Pancreas (tissue), 10 donors: ENCODE measurements around the gene VILL. TPM values are rescaled to one million over a fixed set of nuclear protein-coding genes. Genes with fewer than 3 reads are reported as not detected.
"Not testable (repeated sequence)": the region's sequence is repeated elsewhere in the genome, so short reads cannot be mapped to it uniquely, and the experiment has no call there.

Experiments
- ATAC-seq, 4 donors: fragments of 200-7000 bp; cut with Tn5 transposase; one replicate each; pipeline versions ENCODE4 v1.8.0 to v1.9.1; 2020; ENCODE audit warnings: mild to moderate bottlenecking in 4 of 4, moderate library complexity in 4 of 4
- DNase-seq, 6 donors: peaks; one replicate each; pipeline ENCODE4 v3.0.0-alpha.2; 2020
- FAIRE-seq: peaks from 2 replicates; lab custom pipeline; 2012; peaks lifted over from hg19 to GRCh38; lab: Jason Lieb, UNC
- H3K27ac ChIP-seq, 4 donors: fragments of 200-600 bp; sonication (generic); 1 replicate in 3 of 4; 2 replicates in 1 of 4; pipeline versions ENCODE4 v1.5.0 to v1.8.0; 2020
- H3K27me3 ChIP-seq, 4 donors: fragments of 200-600 bp; one replicate each; pipeline ENCODE4 v1.8.0; 2021
- H3K36me3 ChIP-seq, 3 donors: fragments of 200-600 bp; sonication (generic) in 1 of 3; one replicate each; pipeline versions ENCODE4 v1.5.0 to v1.8.0; 2020 to 2021
- H3K4me1 ChIP-seq, 3 donors: fragments of 200-600 bp; one replicate each; pipeline ENCODE4 v1.8.0; 2021
- H3K4me3 ChIP-seq, 4 donors: fragments of 200-600 bp; sonication (generic) in 2 of 4; one replicate each; pipeline versions ENCODE4 v1.5.0 to v1.8.0; 2020 to 2021
- H3K9me3 ChIP-seq, 4 donors: fragments of 200-600 bp; one replicate each; pipeline ENCODE4 v1.8.0; 2021
- WGBS, 2 donors: extraction: QIAGEN DNeasy Blood & Tissue Kit; methylation state at CpG; one replicate each; pipeline ENCODE4 v1.1.7; 2013; 5-methylcytosine and 5-hydroxymethylcytosine counted together
- intact Hi-C, 3 donors: fragments of 100-400 bp; cut with DNase I; formaldehyde crosslinking; loops; one replicate each; pipeline versions ENCODE4 v1.11.1 to v1.14.2; 2022
- microRNA-seq, 2 donors: library from miRNA; unstranded; fragments of <30 nt; microRNA quantifications; one replicate each; pipeline versions ENCODE4 to v1.1.0, GENCODE V29; 2019 to 2020
- polyA plus RNA-seq, 2 donors: library from polyadenylated mRNA; stranded (reverse); fragments of 200-250 nt; gene quantifications; one replicate each; pipeline ENCODE4 v1.2.3, GENCODE V29; 2013
- total RNA-seq, 6 donors: library from RNA; stranded (reverse); fragmentation: NEBNext Ultra II Directional in 4 of 6; extraction: Animal tissue kit (Norgen Biotek cat#: 25700) in 4 of 6; gene quantifications; one replicate each; pipeline versions ENCODE4 v1.2.1 to v1.2.4, GENCODE V29; 2021 to 2023
- TF ChIP-seq, protein P1 (sequence below), 4 donors: fragments of 200-600 bp; sonication (generic) in 3 of 4; IDR thresholded peaks; one replicate each; pipeline versions ENCODE4 v1.5.0 to v1.8.0; 2021; ENCODE audit warnings: antibody characterized with exemption in 4 of 4
- donor health status: healthy with polysubstance abuse.
- donor health status: DM: no; HTN: no; CAD: no; lungs with moderate emphysema.
- donor health status: DM: no; HTN: no; CAD: no.
- donor health status: control.
- donor health status: control.
- donor health status: Bipolar disorder and iron deficiency.
- donor health status: DM: yes; HTN: yes; CAD: no.
- donor health status: DM: no; HTN: no; CAD: no.
- donor health status: DM: no; HTN: no; CAD: no.
- donor health status: DM: yes; HTN: yes; CAD: no.

VILL gene
- total and polyA plus RNA-seq, 8 donors: 1.2 to 7.0 (median 3.8) TPM

DNA sequence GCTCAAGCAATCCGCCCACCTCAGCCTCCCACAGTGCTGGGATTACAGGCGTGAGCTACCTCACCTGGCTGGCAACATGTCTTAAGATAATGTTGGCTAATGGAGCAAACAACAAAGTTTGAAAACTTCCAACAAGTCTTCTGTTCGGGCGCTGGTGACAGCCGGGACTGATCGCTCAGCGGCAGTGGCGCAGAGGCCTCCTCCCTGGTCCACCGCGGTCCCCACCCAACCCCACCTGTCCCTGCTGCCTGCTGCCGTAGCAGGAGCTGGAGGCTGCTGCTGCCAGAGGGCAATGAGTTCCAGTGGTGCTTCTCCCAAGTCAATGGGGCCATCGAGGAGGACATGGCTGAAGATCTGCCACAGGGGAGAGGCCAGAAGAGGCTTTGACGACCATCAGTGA, 60.5 kb downstream of the VILL start:
- H3K27me3 ChIP-seq: no peaks in the 10 kb centered on the region
- no peaks in the 10 kb centered on the region for H3K36me3 ChIP-seq
- FAIRE-seq (no peak), ATAC-seq (no peak), DNase-seq (no peak)
- H3K4me3 ChIP-seq: no peak overlapping the region
- H3K9me3 ChIP-seq: no peaks in the 10 kb centered on the region
- intact Hi-C loops: no loop called here
- no peak overlapping the region for H3K27ac ChIP-seq
- H3K4me1 ChIP-seq: no peaks in the 10 kb centered on the region
- 89 to 90% methylated on average over 13 of the region's 13 CpGs for WGBS, 2 donors
- TF ChIP-seq, protein P1, sequence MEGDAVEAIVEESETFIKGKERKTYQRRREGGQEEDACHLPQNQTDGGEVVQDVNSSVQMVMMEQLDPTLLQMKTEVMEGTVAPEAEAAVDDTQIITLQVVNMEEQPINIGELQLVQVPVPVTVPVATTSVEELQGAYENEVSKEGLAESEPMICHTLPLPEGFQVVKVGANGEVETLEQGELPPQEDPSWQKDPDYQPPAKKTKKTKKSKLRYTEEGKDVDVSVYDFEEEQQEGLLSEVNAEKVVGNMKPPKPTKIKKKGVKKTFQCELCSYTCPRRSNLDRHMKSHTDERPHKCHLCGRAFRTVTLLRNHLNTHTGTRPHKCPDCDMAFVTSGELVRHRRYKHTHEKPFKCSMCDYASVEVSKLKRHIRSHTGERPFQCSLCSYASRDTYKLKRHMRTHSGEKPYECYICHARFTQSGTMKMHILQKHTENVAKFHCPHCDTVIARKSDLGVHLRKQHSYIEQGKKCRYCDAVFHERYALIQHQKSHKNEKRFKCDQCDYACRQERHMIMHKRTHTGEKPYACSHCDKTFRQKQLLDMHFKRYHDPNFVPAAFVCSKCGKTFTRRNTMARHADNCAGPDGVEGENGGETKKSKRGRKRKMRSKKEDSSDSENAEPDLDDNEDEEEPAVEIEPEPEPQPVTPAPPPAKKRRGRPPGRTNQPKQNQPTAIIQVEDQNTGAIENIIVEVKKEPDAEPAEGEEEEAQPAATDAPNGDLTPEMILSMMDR (IDR thresholded peaks at IDR 0.05): no peak

DNA sequence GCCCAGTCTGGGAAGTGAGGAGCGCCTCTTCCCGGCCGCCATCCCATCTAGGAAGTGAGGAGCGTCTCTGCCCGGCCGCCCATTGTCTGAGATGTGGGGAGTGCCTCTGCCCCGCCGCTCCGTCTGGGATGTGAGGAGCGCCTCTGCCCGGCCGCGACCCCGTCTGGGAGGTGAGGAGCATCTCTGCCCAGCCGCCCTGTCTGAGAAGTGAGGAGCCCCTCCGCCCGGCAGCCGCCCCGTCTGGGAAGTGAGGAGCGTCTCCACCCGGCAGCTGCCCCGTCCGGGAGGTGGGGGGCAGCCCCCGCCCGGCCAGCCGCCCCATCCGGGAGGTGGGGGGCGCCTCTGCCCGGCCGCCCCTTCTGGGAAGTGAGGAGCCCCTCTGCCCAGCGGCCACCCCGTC, 62.7 kb downstream of the VILL start:
- H3K27me3 ChIP-seq, H3K9me3 ChIP-seq, DNase-seq, H3K27ac ChIP-seq, H3K4me3 ChIP-seq, intact Hi-C loops, H3K4me1 ChIP-seq, FAIRE-seq, ATAC-seq, H3K36me3 ChIP-seq: not testable (repeated sequence)
- 85 to 93% methylated on average over 4 to 22 of the region's 32 CpGs for WGBS, 2 donors

DNA sequence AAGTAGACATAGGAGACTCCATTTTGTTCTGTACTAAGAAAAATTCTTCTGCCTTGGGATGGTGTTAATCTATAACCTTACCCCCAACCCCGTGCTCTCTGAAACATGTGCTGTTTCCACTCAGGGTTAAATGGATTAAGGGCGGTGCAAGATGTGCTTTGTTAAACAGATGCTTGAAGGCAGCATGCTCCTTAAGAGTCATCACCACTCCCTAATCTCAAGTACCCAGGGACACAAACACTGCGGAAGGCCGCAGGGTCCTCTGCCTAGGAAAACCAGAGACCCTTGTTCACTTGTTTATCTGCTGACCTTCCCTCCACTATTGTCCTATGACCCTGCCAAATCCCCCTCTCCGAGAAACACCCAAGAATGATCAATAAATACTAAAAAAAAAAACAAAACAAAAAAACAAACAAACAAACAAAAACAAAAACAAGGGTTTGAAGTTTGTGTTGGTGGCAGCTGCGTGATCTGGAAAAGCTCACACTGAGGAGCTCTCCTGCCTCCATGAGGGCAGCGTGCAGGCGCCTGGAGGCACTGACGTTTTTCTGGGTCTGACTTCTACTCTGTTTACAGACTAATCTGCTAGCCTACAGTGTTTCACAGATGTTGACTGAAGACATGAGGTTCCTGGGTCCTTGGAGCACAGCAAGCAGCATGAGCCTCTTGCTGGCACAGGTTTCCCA, 63.4 kb downstream of the VILL start:
- H3K27me3 ChIP-seq, H3K9me3 ChIP-seq, FAIRE-seq, intact Hi-C loops, ATAC-seq, DNase-seq, H3K27ac ChIP-seq, H3K4me1 ChIP-seq, H3K36me3 ChIP-seq, H3K4me3 ChIP-seq: not testable (repeated sequence)
- 69 to 78% methylated on average over 7 of the region's 9 CpGs for WGBS, 2 donors

DNA sequence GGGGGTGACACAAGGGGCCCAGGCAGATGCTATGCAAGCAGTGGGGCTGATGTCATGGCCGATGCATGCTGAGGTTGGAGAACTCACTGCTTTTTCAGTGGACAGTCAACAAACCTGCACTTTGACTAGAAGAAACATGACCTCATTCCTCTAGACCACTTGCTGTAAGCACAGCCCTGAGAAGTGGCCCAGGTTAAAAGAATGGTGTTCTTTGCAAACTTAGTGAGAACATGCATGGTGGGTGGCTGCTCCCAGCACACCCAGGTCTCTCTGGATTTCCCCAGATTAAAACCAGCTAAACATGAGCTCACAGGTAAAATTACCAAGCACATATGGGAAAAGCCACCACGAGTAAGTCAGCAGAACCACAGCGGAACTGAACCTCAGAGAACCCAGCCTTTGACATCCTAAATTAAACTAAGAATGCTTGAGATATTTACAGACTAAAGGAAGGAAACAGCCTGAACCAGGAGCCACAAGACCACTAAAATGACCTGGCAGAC, 64.0 kb downstream of the VILL start:
- Histone ChIP-seq H3K4me3 (no peak overlapping the region), H3K9me3 (no peaks in the 10 kb centered on the region), H3K4me1 (no peaks in the 10 kb centered on the region), H3K36me3 (no peaks in the 10 kb centered on the region), H3K27me3 (no peaks in the 10 kb centered on the region), H3K27ac (no peak overlapping the region)
- no peak for ATAC-seq
- TF ChIP-seq, protein P1 (IDR thresholded peaks at IDR 0.05): no peak
- FAIRE-seq: no peak
- no peak for DNase-seq
- WGBS, 2 donors: 68 to 77% methylated on average over 3 of the region's 3 CpGs
- intact Hi-C loops: no loop called here

Small RNAs within 50 kb of the gene (microRNA-seq; reads per million reads assigned to microRNA genes)
- 5.6 to 10.0 reads per million in 2 donors for gene MIR26A1

Other genes with a start within 250 kb of the VILL start
- 10 to 100 TPM; 14.2 to 34.8 (median 17.8) TPM for gene CTDSPL, start 128.9 kb upstream of the VILL start, total RNA-seq
- 10 to 100 TPM in 1 of 2 donors, 1 to 10 TPM in 1; 8.4 to 14.8 TPM for gene CTDSPL, start 128.9 kb upstream of the VILL start, polyA plus RNA-seq
- 10 to 100 TPM in 2 of 6 donors, 1 to 10 TPM in 4; 7.5 to 15.6 (median 8.9) TPM for gene PLCD1, start 38.9 kb downstream of the VILL start, total RNA-seq
- 10 to 100 TPM; 14.3 to 14.6 TPM for gene PLCD1, start 38.9 kb downstream of the VILL start, polyA plus RNA-seq
- gene DLEC1, start 48.4 kb downstream of the VILL start, total RNA-seq: under 1 TPM; 0.14 to 0.60 (median 0.49) TPM
- gene DLEC1, start 48.4 kb downstream of the VILL start, polyA plus RNA-seq: under 1 TPM; 0.61 to 0.75 TPM
- 10 to 100 TPM; 44.2 to 66.9 (median 59.0) TPM for gene ACAA1, start 146.3 kb downstream of the VILL start, total RNA-seq
- 100 to 1,000 TPM in 1 of 2 donors, 10 to 100 TPM in 1; 99.3 to 110 TPM for gene ACAA1, start 146.3 kb downstream of the VILL start, polyA plus RNA-seq
- gene MYD88, start 147.9 kb downstream of the VILL start, total RNA-seq: 10 to 100 TPM in 3 of 6 donors, 1 to 10 TPM in 3; 7.2 to 20.2 (median 9.9) TPM
- gene MYD88, start 147.9 kb downstream of the VILL start, polyA plus RNA-seq: 10 to 100 TPM in 1 of 2 donors, 1 to 10 TPM in 1; 8.2 to 14.2 TPM
- gene OXSR1, start 174.8 kb downstream of the VILL start, total RNA-seq: 10 to 100 TPM in 4 of 6 donors, 1 to 10 TPM in 2; 8.5 to 16.0 (median 10.4) TPM
- gene OXSR1, start 174.8 kb downstream of the VILL start, polyA plus RNA-seq: 10 to 100 TPM in 1 of 2 donors, 1 to 10 TPM in 1; 6.3 to 10.7 TPM